DOHH2 (cell line): ENCODE results near the gene XRCC1.

Experiments
- H3F3A ChIP-seq: fragments of 200-600 bp; sonication (generic), shearing (Covaris generic); 2 replicates; pipeline ENCODE4 v1.6.0; 2016; ENCODE audit warnings: antibody characterized with exemption, mild to moderate bottlenecking; ENCODE audit not compliant: control insufficient read depth, insufficient read depth
- H3K27ac ChIP-seq: fragments of 200-600 bp; sonication (generic); 2 replicates; pipeline ENCODE4 v1.5.1; 2014; ENCODE audit warnings: low read depth, mild to moderate bottlenecking, low read length, moderate library complexity
- H3K27me3 ChIP-seq: fragments of 200-600 bp; sonication (generic); 2 replicates; pipeline ENCODE4 v1.6.1; 2014; ENCODE audit warnings: mild to moderate bottlenecking, low read length, mixed read lengths; ENCODE audit not compliant: control insufficient read depth
- H3K36me3 ChIP-seq: fragments of 200-600 bp; sonication (generic); 2 replicates; pipeline ENCODE4 v1.6.1; 2014; ENCODE audit warnings: mild to moderate bottlenecking, low read length, moderate library complexity, mixed read lengths; ENCODE audit not compliant: control insufficient read depth
- H3K4me1 ChIP-seq: fragments of 200-600 bp; sonication (generic); 2 replicates; pipeline ENCODE4 v1.6.1; 2014; ENCODE audit warnings: mild to moderate bottlenecking, low read length, mixed read lengths; ENCODE audit not compliant: control insufficient read depth
- H3K4me2 ChIP-seq: fragments of 200-600 bp; sonication (generic); 2 replicates; pipeline ENCODE4 v1.6.0; 2014; ENCODE audit warnings: mild to moderate bottlenecking, low read length, moderate library complexity
- H3K4me3 ChIP-seq: fragments of 200-600 bp; sonication (generic); 2 replicates; pipeline ENCODE4 v1.5.1; 2014; ENCODE audit warnings: mild to moderate bottlenecking, low read length, mixed read lengths
- H3K79me2 ChIP-seq: fragments of 200-600 bp; sonication (generic); 2 replicates; pipeline ENCODE4 v1.6.1; 2014; ENCODE audit warnings: mild to moderate bottlenecking, low read length, mixed read lengths; ENCODE audit not compliant: control insufficient read depth
- H3K9me2 ChIP-seq: fragments of 200-600 bp; sonication (generic); replicated peaks from 2 replicates; pipeline ENCODE4 v1.6.1; 2014; ENCODE audit warnings: mild to moderate bottlenecking, low read length, mixed read lengths; ENCODE audit not compliant: control insufficient read depth
- H3K9me3 ChIP-seq: fragments of 200-600 bp; sonication (generic); 2 replicates; pipeline ENCODE4 v1.6.1; 2014; ENCODE audit warnings: antibody characterized with exemption, low read length, mixed read lengths; ENCODE audit not compliant: control insufficient read depth, insufficient read depth
- H4K20me1 ChIP-seq: fragments of 200-600 bp; sonication (generic); 2 replicates; pipeline ENCODE4 v1.6.0; 2014; ENCODE audit warnings: low read depth, mild to moderate bottlenecking, antibody characterized with exemption, low read length, moderate library complexity; ENCODE audit not compliant: control insufficient read depth, insufficient read depth
- CTCF ChIP-seq: fragments of 200-600 bp; sonication (generic); IDR thresholded peaks from one replicate; pipeline ENCODE4 v1.5.1; 2014; ENCODE audit warnings: antibody characterized with exemption, mild to moderate bottlenecking, low read depth, low read length; ENCODE audit not compliant: poor library complexity, severe bottlenecking
- EZH2phosphoT487 ChIP-seq: fragments of 200-600 bp; sonication (generic); IDR thresholded peaks from 2 replicates; pipeline ENCODE4 v1.6.1; 2017; ENCODE audit warnings: borderline replicate concordance, mild to moderate bottlenecking, antibody characterized with exemption, low read length, moderate library complexity, mixed read lengths

XRCC1 gene

DNA sequence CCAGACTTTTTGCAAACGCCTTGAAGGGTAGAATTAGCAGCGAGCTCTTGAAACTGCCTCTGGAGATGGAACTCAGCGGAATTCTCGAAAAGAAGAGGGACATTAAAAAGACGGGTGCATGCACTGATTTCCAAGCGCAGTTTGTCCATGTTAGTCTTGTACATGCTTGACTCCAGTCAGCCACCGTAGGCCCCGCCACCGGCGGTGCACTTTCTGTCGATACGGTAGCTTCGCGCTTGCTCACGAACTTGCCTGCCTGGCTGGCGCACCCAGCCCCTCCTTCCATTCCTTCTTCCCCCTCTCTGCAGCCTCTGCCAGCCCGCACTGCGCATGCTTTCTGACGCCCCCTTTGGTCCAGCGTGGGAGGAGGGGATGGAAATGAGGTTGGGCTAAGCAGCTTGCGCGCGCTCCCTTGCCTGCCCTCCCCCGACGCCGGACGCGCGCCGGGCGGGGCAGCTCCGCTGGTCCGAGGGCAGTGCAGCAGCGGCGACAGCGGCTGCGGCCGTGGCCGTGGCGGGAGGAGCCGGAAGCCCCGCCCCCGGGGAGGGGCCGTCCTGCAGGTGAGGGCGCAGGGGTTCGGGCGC, 42.3 kb downstream of the XRCC1 start, which contains the start of gene ZNF575:
Gene ZNF575 (plus strand): TSS at position 227 of the 584 bp plus-strand sequence. CDS start 1,235 bp downstream, outside the sequence.
- Histone ChIP-seq H3K79me2 (no peaks in the 10 kb centered on the region), H3K4me2 (peak within 1 kb of the TSS; percentile 94), H3K4me3 (peak within 1 kb of the TSS; percentile 83), H3K9me3 (no peaks in the 10 kb centered on the region), H3K27me3 (no peaks in the 10 kb centered on the region), H3K9me2 (no peaks in the 10 kb centered on the region), H3K4me1 (peaks cover 25% of the 10 kb centered on the region), H3F3A (peaks cover 14% of the 10 kb centered on the region), H3K27ac (peak within 1 kb of the TSS; percentile 79), H4K20me1 (no peaks in the 10 kb centered on the region), H3K36me3 (no peaks in the 10 kb centered on the region)
- no peak for TF ChIP-seq EZH2phosphoT487
- no peak for TF ChIP-seq CTCF

DNA sequence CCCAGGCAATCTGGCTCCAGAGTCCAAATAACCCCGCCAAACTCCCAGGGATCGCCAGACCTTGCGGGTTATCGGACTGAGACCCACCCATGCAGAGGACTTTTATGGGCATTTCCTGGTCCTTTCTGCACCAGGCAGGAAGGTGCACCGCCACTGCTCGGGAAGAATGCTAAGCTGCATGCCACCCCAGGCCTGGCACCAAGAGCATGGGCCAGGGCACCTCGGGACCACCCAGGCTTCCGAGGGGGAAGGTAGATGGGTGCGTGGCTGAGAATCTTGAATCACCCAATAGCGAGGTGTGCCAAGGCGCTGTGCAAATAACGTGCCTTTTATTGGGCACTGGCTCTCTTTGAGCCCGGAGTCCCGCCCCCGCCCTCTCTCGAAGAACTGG, 42.8 kb downstream of the XRCC1 start:
- Histone ChIP-seq H4K20me1 (no peaks in the 10 kb centered on the region), H3K9me2 (no peaks in the 10 kb centered on the region), H3K27ac (peak overlapping the region; percentile 79), H3K4me1 (peaks cover 29% of the 10 kb centered on the region), H3K36me3 (no peaks in the 10 kb centered on the region), H3K4me2 (peak overlapping the region; percentile 94), H3K4me3 (peak overlapping the region; percentile 83), H3K9me3 (no peaks in the 10 kb centered on the region), H3K27me3 (no peaks in the 10 kb centered on the region), H3K79me2 (no peaks in the 10 kb centered on the region), H3F3A (peaks cover 16% of the 10 kb centered on the region)
- TF ChIP-seq CTCF, result no peak

- Histone ChIP-seq H3K27me3 (peaks cover 19% of the 10 kb centered on the region), H3K9me2 (no peaks in the 10 kb centered on the region), H4K20me1 (no peaks in the 10 kb centered on the region), H3K79me2 (no peaks in the 10 kb centered on the region), H3K36me3 (no peaks in the 10 kb centered on the region), H3F3A (peaks cover 13% of the 10 kb centered on the region; the same call in 1 of the 2 replicates), H3K9me3 (no peaks in the 10 kb centered on the region), H3K4me3 (peak overlapping the region; percentile 42), H3K4me2 (peak overlapping the region; percentile 88), H3K27ac (no peak overlapping the region), H3K4me1 (peaks cover 43% of the 10 kb centered on the region)
- TF ChIP-seq EZH2phosphoT487, result no peak
- TF ChIP-seq CTCF, result no peak
Measured at GRCh38 chr19:43527860-43528622, 47.3 kb downstream of the XRCC1 start.
